Hepatocyte (in vitro differentiated cells): ENCODE data around the gene LAMC2. TPM values are rescaled to one million over a fixed set of nuclear protein-coding genes. Genes with fewer than 3 reads are reported as not detected.
A peak's percentile ranks its signal among the peaks of the same experiment; 100 is the strongest.
"Not testable (repeated sequence)": the region's sequence is repeated elsewhere in the genome, so short reads cannot be mapped to it uniquely, and the experiment has no call there.

Source experiments
- DNase-seq: peaks from one replicate; pipeline ENCODE4 v3.0.0-alpha.2; 2016; ENCODE audit warnings: low spot score
- H2AFZ ChIP-seq: fragments of 200-600 bp; sonication (generic); 2 replicates; pipeline ENCODE4 v1.6.0; 2016; ENCODE audit warnings: antibody characterized with exemption, mild to moderate bottlenecking
- H3K27ac ChIP-seq: fragments of 200-600 bp; sonication (generic); 2 replicates; pipeline ENCODE4 v1.5.1; 2016; ENCODE audit warnings: mild to moderate bottlenecking
- H3K27me3 ChIP-seq: fragments of 200-600 bp; sonication (generic); 2 replicates; pipeline ENCODE4 v1.6.1; 2016
- H3K36me3 ChIP-seq: fragments of 200-600 bp; sonication (generic); replicated peaks from 2 replicates; pipeline ENCODE4 v1.5.1; 2016; ENCODE audit warnings: low read depth; ENCODE audit not compliant: insufficient read depth
- H3K4me1 ChIP-seq: fragments of 200-600 bp; sonication (generic); 2 replicates; pipeline ENCODE4 v1.5.1; 2016; ENCODE audit warnings: mild to moderate bottlenecking, moderate library complexity; ENCODE audit not compliant: insufficient read depth
- H3K4me2 ChIP-seq: fragments of 200-600 bp; sonication (generic); 2 replicates; pipeline ENCODE4 v1.6.0; 2016
- H3K4me3 ChIP-seq: fragments of 200-600 bp; sonication (generic); 2 replicates; pipeline ENCODE4 v1.5.1; 2016; ENCODE audit warnings: mild to moderate bottlenecking
- H3K79me2 ChIP-seq: fragments of 200-600 bp; sonication (generic); 2 replicates; pipeline ENCODE4 v1.6.0; 2017; ENCODE audit warnings: mild to moderate bottlenecking
- H3K9me2 ChIP-seq: fragments of 200-600 bp; sonication (generic); replicated peaks from 2 replicates; pipeline ENCODE4 v1.6.0; 2017; ENCODE audit warnings: mild to moderate bottlenecking; ENCODE audit not compliant: insufficient read depth
- H3K9me3 ChIP-seq: fragments of 200-600 bp; sonication (generic); 2 replicates; pipeline ENCODE4 v1.5.1; 2016; ENCODE audit warnings: low read depth, mild to moderate bottlenecking
- H4K20me1 ChIP-seq: fragments of 200-600 bp; sonication (generic); 2 replicates; pipeline ENCODE4 v1.6.0; 2016; ENCODE audit warnings: mild to moderate bottlenecking; ENCODE audit not compliant: insufficient read depth, poor library complexity, severe bottlenecking
- CTCF ChIP-seq: fragments of 200-600 bp; sonication (generic); IDR thresholded peaks from 2 replicates; pipeline ENCODE4 v1.5.1; 2016; ENCODE audit warnings: antibody characterized with exemption, mild to moderate bottlenecking; ENCODE audit not compliant: poor library complexity
- EZH2 ChIP-seq: fragments of 200-600 bp; sonication (generic); IDR thresholded peaks from 2 replicates; pipeline ENCODE4 v1.6.1; 2016; ENCODE audit warnings: antibody characterized with exemption, mild to moderate bottlenecking, borderline replicate concordance
- EZH2phosphoT487 ChIP-seq: fragments of 200-600 bp; sonication (generic); IDR thresholded peaks from one replicate; pipeline ENCODE4 v1.6.1; 2018; ENCODE audit warnings: antibody characterized with exemption, mild to moderate bottlenecking, low read depth, moderate library complexity; ENCODE audit not compliant: unreplicated experiment, severe bottlenecking
- WGBS: methylation state at CpG from one replicate; pipeline ENCODE4 v1.1.6; 2016; ENCODE audit warnings: low lambda C conversion rate; ENCODE audit errors: missing lambda C conversion rate; 5-methylcytosine and 5-hydroxymethylcytosine counted together
- polyA plus RNA-seq: library from polyadenylated mRNA; unstranded; fragments of >200 nt; fragmentation: Nextera tagmentation; extraction: Ambion mirVana; gene quantifications from 2 replicates; pipeline ENCODE4 v1.2.1, GENCODE V29; 2016
- total RNA-seq: library from RNA; depleted of rRNA; stranded (reverse); fragments of >200 nt; gene quantifications from 2 replicates; pipeline ENCODE4 v1.2.3, GENCODE V29; 2014

Gene LAMC2
- total and polyA plus RNA-seq, 2 experiments from 2014 or later, result 45.3 to 76.3 TPM

- no peak for DNase-seq
- 23% methylated on average over 5 of the region's 5 CpGs for WGBS
These were observed 84.6 kb downstream of the LAMC2 start for GRCh38 chr1:183270541-183271141.

GRCh38 chr1:183272390-183272848 lies 86.4 kb downstream of the LAMC2 start:
- no peaks in the 10 kb centered on the region for H3K27me3 ChIP-seq
- no peak overlapping the region for H3K27ac ChIP-seq
- H4K20me1 ChIP-seq, result no peaks in the 10 kb centered on the region
- H3K4me1 ChIP-seq, result peaks cover 17% of the 10 kb centered on the region
- H3K4me2 ChIP-seq, result no peak overlapping the region
- TF ChIP-seq EZH2phosphoT487, result no peak
- no peak for TF ChIP-seq EZH2
- no peak for TF ChIP-seq CTCF
- H3K9me3 ChIP-seq, result no peaks in the 10 kb centered on the region
- no peak for DNase-seq
- H3K4me3 ChIP-seq, result no peak overlapping the region
- WGBS, result 49% methylated on average over 4 of the region's 4 CpGs
- no peaks in the 10 kb centered on the region for H3K9me2 ChIP-seq
- no peak overlapping the region for H2AFZ ChIP-seq
- no peaks in the 10 kb centered on the region for H3K36me3 ChIP-seq
- no peaks in the 10 kb centered on the region for H3K79me2 ChIP-seq

More at GRCh38 chr1:183270541-183271141, 84.6 kb downstream of the LAMC2 start:
- H3K79me2 ChIP-seq, result no peaks in the 10 kb centered on the region
- TF ChIP-seq EZH2phosphoT487 (no peak), EZH2 (no peak), CTCF (no peak)
- no peaks in the 10 kb centered on the region for H3K9me3 ChIP-seq
- peak overlapping the region; percentile 78 for H3K27ac ChIP-seq
- no peaks in the 10 kb centered on the region for H3K36me3 ChIP-seq
- no peaks in the 10 kb centered on the region for H3K9me2 ChIP-seq
- H3K4me1 ChIP-seq, result peaks cover 17% of the 10 kb centered on the region
- H3K4me2 ChIP-seq, result peak overlapping the region; percentile 37
- no peak overlapping the region for H3K4me3 ChIP-seq
- no peaks in the 10 kb centered on the region for H3K27me3 ChIP-seq
- H2AFZ ChIP-seq, result no peak overlapping the region
- no peaks in the 10 kb centered on the region for H4K20me1 ChIP-seq

GRCh38 chr1:183273300-183273699 lies 87.2 kb downstream of the LAMC2 start:
- no peak for DNase-seq
- Histone ChIP-seq H3K9me2 (no peaks in the 10 kb centered on the region), H3K27me3 (no peaks in the 10 kb centered on the region), H3K4me3 (no peak overlapping the region), H3K4me2 (no peak overlapping the region), H3K79me2 (no peaks in the 10 kb centered on the region), H3K27ac (no peak overlapping the region), H3K4me1 (peaks cover 17% of the 10 kb centered on the region), H2AFZ (no peak overlapping the region), H4K20me1 (no peaks in the 10 kb centered on the region), H3K9me3 (no peaks in the 10 kb centered on the region), H3K36me3 (no peaks in the 10 kb centered on the region)
- TF ChIP-seq EZH2phosphoT487 (no peak), EZH2 (no peak), CTCF (no peak)
- WGBS, result 82% methylated on average over 5 of the region's 5 CpGs

GRCh38 chr1:183273984-183274383 lies 87.9 kb downstream of the LAMC2 start:
- H4K20me1 ChIP-seq, H3K79me2 ChIP-seq, DNase-seq, H3K4me2 ChIP-seq, H2AFZ ChIP-seq, H3K36me3 ChIP-seq, H3K27me3 ChIP-seq, H3K4me3 ChIP-seq, H3K9me2 ChIP-seq, H3K9me3 ChIP-seq, H3K27ac ChIP-seq: not testable (repeated sequence)
- H3K4me1 ChIP-seq, result peaks cover 23% of the 10 kb centered on the region
- 93% methylated on average over 4 of the region's 4 CpGs for WGBS
